H9 (cell line): Measurements from ENCODE around the gene SERTAD2. TPM values are rescaled to one million over a fixed set of nuclear protein-coding genes. Genes with fewer than 3 reads are reported as not detected.

ENCODE experiments used
- DNase-seq: peaks from one replicate; pipeline ENCODE4 v3.0.0-alpha.2; 2017
- H2AFZ ChIP-seq: one replicate; pipeline ENCODE4 v1.6.1; 2013; ENCODE audit warnings: mild to moderate bottlenecking, low read length, control low read depth, moderate library complexity
- H2AK5ac ChIP-seq: 2 replicates; pipeline ENCODE4 v1.6.1; 2013; ENCODE audit warnings: low read length, control low read depth, mixed read lengths; ENCODE audit not compliant: insufficient read length
- H2BK120ac ChIP-seq: one replicate; pipeline ENCODE4 v1.6.1; 2013; ENCODE audit warnings: low read depth, mild to moderate bottlenecking, low read length, control low read depth, inconsistent platforms; ENCODE audit not compliant: poor library complexity, severe bottlenecking
- H2BK12ac ChIP-seq: 2 replicates; pipeline ENCODE4 v1.6.1; 2013; ENCODE audit warnings: low read length, control low read depth, mixed read lengths, low read depth; ENCODE audit not compliant: insufficient read length
- H2BK15ac ChIP-seq: 2 replicates; pipeline ENCODE4 v1.6.1; 2013; ENCODE audit warnings: low read depth, low read length, control low read depth
- H2BK20ac ChIP-seq: one replicate; pipeline ENCODE4 v1.6.1; 2013; ENCODE audit warnings: low read depth, mild to moderate bottlenecking, low read length, control low read depth, inconsistent platforms; ENCODE audit not compliant: poor library complexity, severe bottlenecking
- H2BK5ac ChIP-seq: 2 replicates; pipeline ENCODE4 v1.6.1; 2013; ENCODE audit warnings: low read length, control low read depth, mixed read lengths; ENCODE audit not compliant: insufficient read length
- H3K14ac ChIP-seq: 2 replicates; pipeline ENCODE4 v1.6.1; 2013; ENCODE audit warnings: low read length, control low read depth; ENCODE audit not compliant: insufficient read depth
- H3K18ac ChIP-seq: 2 replicates; pipeline ENCODE4 v1.6.1; 2013; ENCODE audit warnings: low read depth, mild to moderate bottlenecking, mixed read lengths, low read length, control low read depth; ENCODE audit not compliant: insufficient read length
- H3K23ac ChIP-seq: 2 replicates; pipeline ENCODE4 v1.6.1; 2013; ENCODE audit warnings: low read length, control low read depth, mixed read lengths, low read depth; ENCODE audit not compliant: insufficient read length
- H3K23me2 ChIP-seq: 2 replicates; pipeline ENCODE4 v1.6.1; 2013; ENCODE audit warnings: low read depth, mild to moderate bottlenecking, mixed read lengths, low read length, control low read depth; ENCODE audit not compliant: insufficient read length, poor library complexity, severe bottlenecking
- H3K27ac ChIP-seq: 2 replicates; pipeline ENCODE4 v1.5.1; 2013; ENCODE audit warnings: low read length, control low read depth, mixed read lengths, low read depth; ENCODE audit not compliant: insufficient read length
- H3K27me3 ChIP-seq: 2 replicates; pipeline ENCODE4 v1.6.1; 2013; ENCODE audit warnings: low read length, control low read depth, inconsistent platforms; ENCODE audit not compliant: insufficient read depth
- H3K4ac ChIP-seq: 2 replicates; pipeline ENCODE4 v1.6.1; 2013; ENCODE audit warnings: low read depth, mild to moderate bottlenecking, control low read depth, inconsistent platforms, low read length, moderate library complexity
- H3K4me1 ChIP-seq: 2 replicates; pipeline ENCODE4 v1.6.1; 2013; ENCODE audit warnings: low read length, control low read depth, inconsistent platforms; ENCODE audit not compliant: insufficient read depth
- H3K4me2 ChIP-seq: 2 replicates; pipeline ENCODE4 v1.6.1; 2013; ENCODE audit warnings: low read length, control low read depth, mixed read lengths; ENCODE audit not compliant: insufficient read length, insufficient read depth
- H3K56ac ChIP-seq: 2 replicates; pipeline ENCODE4 v1.6.1; 2013; ENCODE audit warnings: low read depth, mild to moderate bottlenecking, mixed read lengths, low read length, control low read depth; ENCODE audit not compliant: insufficient read length
- H3K79me1 ChIP-seq: 2 replicates; pipeline ENCODE4 v1.6.1; 2013; ENCODE audit warnings: low read depth, mild to moderate bottlenecking, moderate library complexity, low read length, control low read depth, inconsistent platforms; ENCODE audit not compliant: insufficient read depth, poor library complexity, severe bottlenecking
- H3K79me2 ChIP-seq: 2 replicates; pipeline ENCODE4 v1.6.1; 2013; ENCODE audit warnings: low read length, control low read depth, inconsistent platforms; ENCODE audit not compliant: insufficient read depth
- H3K9ac ChIP-seq: 2 replicates; pipeline ENCODE4 v1.6.1; 2013; ENCODE audit warnings: low read length, control low read depth, mixed read lengths; ENCODE audit not compliant: insufficient read length; ENCODE audit errors: extremely low read depth
- H3K9me3 ChIP-seq: one replicate; pipeline ENCODE4 v1.6.1; 2013; ENCODE audit warnings: low read depth, low read length, inconsistent platforms; ENCODE audit not compliant: control insufficient read depth
- H3T11ph ChIP-seq: one replicate; pipeline ENCODE4 v1.6.1; 2013; ENCODE audit warnings: mild to moderate bottlenecking, low read length, control low read depth, inconsistent platforms
- H4K20me1 ChIP-seq: one replicate; pipeline ENCODE4 v1.6.1; 2013; ENCODE audit not compliant: control insufficient read depth, insufficient read length, insufficient read depth
- H4K5ac ChIP-seq: 2 replicates; pipeline ENCODE4 v1.6.1; 2013; ENCODE audit warnings: low read depth, mild to moderate bottlenecking, mixed read lengths, low read length, control low read depth; ENCODE audit not compliant: insufficient read length
- H4K8ac ChIP-seq: replicated peaks from 2 replicates; pipeline ENCODE4 v1.6.1; 2013; ENCODE audit warnings: low read length, control low read depth, mixed read lengths, low read depth; ENCODE audit not compliant: insufficient read length
- H4K91ac ChIP-seq: 2 replicates; pipeline ENCODE4 v1.6.1; 2013; ENCODE audit warnings: low read depth, mild to moderate bottlenecking, moderate library complexity, mixed read lengths, low read length, control low read depth; ENCODE audit not compliant: insufficient read length
- H3K27ac Mint-ChIP-seq, 3 experiments: 2 replicates in 2 of 3; 3 replicates in 1 of 3; pipeline ENCODE4 v1.8.0; 2020 to 2021; ENCODE audit warnings: mixed read lengths in 3 of 3, mild to moderate bottlenecking in 1 of 3, moderate library complexity in 1 of 3
- H3K27me3 Mint-ChIP-seq: 2 replicates; pipeline ENCODE4 v1.8.0; 2021; ENCODE audit warnings: low read depth, mild to moderate bottlenecking, moderate library complexity, mixed read lengths
- H3K36me3 Mint-ChIP-seq, 3 experiments: 2 replicates in 2 of 3; 3 replicates in 1 of 3; pipeline ENCODE4 v1.8.0; 2020 to 2021; ENCODE audit warnings: low read depth in 3 of 3, mixed read lengths in 3 of 3; ENCODE audit not compliant: insufficient read depth in 1 of 3
- H3K4me1 Mint-ChIP-seq, 2 experiments: 2 replicates each; pipeline ENCODE4 v1.8.0; 2020; ENCODE audit warnings: mixed read lengths in 2 of 2
- H3K4me3 Mint-ChIP-seq, 2 experiments: 2 replicates in 1 of 2; 3 replicates in 1 of 2; pipeline ENCODE4 v1.8.0; 2020 to 2021; ENCODE audit warnings: mild to moderate bottlenecking in 2 of 2, mixed read lengths in 2 of 2, moderate library complexity in 1 of 2
- H3K9me3 Mint-ChIP-seq, 2 experiments: 2 replicates in 1 of 2; 3 replicates in 1 of 2; pipeline ENCODE4 v1.8.0; 2020; ENCODE audit warnings: mild to moderate bottlenecking in 2 of 2, mixed read lengths in 2 of 2, moderate library complexity in 1 of 2
- CTCF ChIP-seq: fragments of 200-600 bp; sonication (generic); conservative IDR thresholded peaks from 3 replicates; pipeline ENCODE4 v1.8.0; 2021; ENCODE audit warnings: antibody characterized with exemption, mild to moderate bottlenecking
- WGBS: extraction: QIAGEN DNeasy Blood & Tissue Kit; methylation state at CpG from one replicate; pipeline ENCODE4 v1.1.7; 2013; ENCODE audit warnings: missing lambda C conversion rate, low lambda C conversion rate, mixed read lengths; ENCODE audit not compliant: insufficient read length; ENCODE audit errors: extremely low coverage; 5-methylcytosine and 5-hydroxymethylcytosine counted together
- total RNA-seq: library from RNA; stranded (reverse); gene quantifications from 2 replicates; pipeline ENCODE4 v1.2.1, GENCODE V29; 2021

SERTAD2 gene
- total RNA-seq, 1 experiment from 2014 or later, result 3.5 TPM

- no peak overlapping the region for H3K56ac ChIP-seq
- H3K9ac ChIP-seq, result no peak overlapping the region
- no peak overlapping the region for H3K27ac Mint-ChIP-seq
- no peak overlapping the region for H4K5ac ChIP-seq
- no peak overlapping the region for H3K4me3 Mint-ChIP-seq
- no peak overlapping the region for H3K27ac ChIP-seq
- no peak overlapping the region for H2AK5ac ChIP-seq
- H2BK5ac ChIP-seq, result no peak overlapping the region
- no peak for DNase-seq
- no peak overlapping the region for H2BK20ac ChIP-seq
- H3K9me3 ChIP-seq, result no peaks in the 10 kb centered on the region
- H3K4me2 ChIP-seq, result no peak overlapping the region
- no peak for TF ChIP-seq CTCF
- no peak overlapping the region for H3K14ac ChIP-seq
- no peak overlapping the region for H2AFZ ChIP-seq
- H2BK15ac ChIP-seq, result no peak overlapping the region
- peaks cover 11% of the 10 kb centered on the region for H3K27me3 Mint-ChIP-seq
- no peaks in the 10 kb centered on the region for H3K36me3 Mint-ChIP-seq
- H3K4me1 ChIP-seq, result no peaks in the 10 kb centered on the region; the same call in 1 of the 2 replicates
- no peak overlapping the region for H2BK12ac ChIP-seq
- no peak overlapping the region for H2BK120ac ChIP-seq
- H3K9me3 Mint-ChIP-seq, result no peaks in the 10 kb centered on the region
- WGBS, result no CpG with 5 or more reads among the region's 3 CpGs
- peaks cover 11 to 12% of the 10 kb centered on the region in 2 experiments for H3K4me1 Mint-ChIP-seq
- no peak overlapping the region for H4K91ac ChIP-seq
- no peaks in the 10 kb centered on the region for H3K23me2 ChIP-seq
- no peak overlapping the region for H3K4ac ChIP-seq
- H3K18ac ChIP-seq, result no peak overlapping the region
- H3K79me2 ChIP-seq, result no peaks in the 10 kb centered on the region
- no peak overlapping the region for H3K23ac ChIP-seq
- H4K8ac ChIP-seq, result no peak overlapping the region
- no peaks in the 10 kb centered on the region for H3K79me1 ChIP-seq
- H3K27me3 ChIP-seq, result no peaks in the 10 kb centered on the region; the same call in 1 of the 2 replicates
- no peaks in the 10 kb centered on the region for H4K20me1 ChIP-seq
- no peak overlapping the region for H3T11ph ChIP-seq
Measured at GRCh38 chr2:64666810-64667438, 13.2 kb upstream of the SERTAD2 start.
